ENCODE data around the gene MYCBPAP.

The MYCBPAP gene

GRCh38 chr17:50558941-50559614 is 50.8 kb downstream of the MYCBPAP start:
- no peak for DNase-seq

DNA sequence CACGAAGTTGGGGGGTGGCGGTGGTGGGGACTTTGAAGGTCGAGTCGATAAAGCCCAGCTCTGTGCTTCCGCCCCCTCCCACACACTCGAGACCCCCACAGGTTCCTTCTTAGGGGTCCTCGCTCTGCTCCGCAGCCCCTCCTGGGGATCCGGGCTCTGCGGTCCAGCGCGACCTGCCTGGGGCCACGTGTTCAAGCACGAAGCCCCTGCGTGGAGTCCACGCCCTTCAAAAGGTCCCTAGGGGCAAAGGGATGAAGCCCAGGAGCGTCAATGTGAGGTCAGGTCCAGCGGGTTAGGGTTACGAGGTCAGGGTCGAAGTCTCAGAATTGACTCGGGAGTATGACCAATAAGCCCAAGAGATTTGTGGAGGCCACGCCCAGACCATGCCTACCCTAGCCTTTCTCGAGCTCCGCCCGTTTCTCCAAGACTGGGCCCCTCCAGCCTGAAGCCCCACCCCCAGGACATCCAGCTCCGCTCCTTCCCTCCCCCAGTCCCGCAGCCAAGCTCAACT is 51.5 kb downstream of the MYCBPAP start:
- DNase-seq: no peak

DNA sequence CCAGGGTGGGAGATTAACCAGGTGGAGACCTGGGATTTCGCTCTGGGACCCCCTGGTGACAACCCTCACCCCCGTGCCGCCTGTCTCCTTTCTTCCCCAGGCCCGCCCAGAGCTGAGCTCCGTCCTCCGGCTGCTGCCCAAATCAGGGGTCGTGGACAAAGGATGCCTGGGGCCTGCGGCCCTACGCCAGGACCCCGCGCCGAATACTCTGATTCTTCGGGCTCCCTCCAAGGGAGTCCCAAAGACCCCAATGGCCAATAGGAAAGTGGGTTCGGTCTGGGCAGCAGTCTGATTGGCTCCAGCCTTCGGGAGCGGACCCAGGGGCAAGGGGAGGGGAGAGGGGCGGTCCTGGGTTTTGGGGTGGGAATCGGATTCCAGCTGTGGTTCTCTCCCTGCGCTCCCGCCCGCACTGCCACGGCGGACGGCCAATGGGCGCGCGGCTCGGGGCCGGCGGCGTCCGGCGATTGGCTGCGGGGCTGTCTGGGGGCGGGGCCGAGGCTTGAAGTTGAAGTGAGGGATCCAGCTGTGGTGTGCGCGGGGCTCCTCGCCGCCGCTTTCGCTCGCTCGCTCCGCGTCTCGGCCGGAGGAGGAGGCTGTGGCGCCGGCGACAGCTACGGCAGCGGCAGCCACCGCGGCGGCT is 52.1 kb downstream of the MYCBPAP start, which contains the start of gene CACNA1G:
CACNA1G (plus strand) TSS at position 531 of the 640 bp plus-strand sequence. CDS start 745 bp downstream, outside the sequence.
- DNase-seq: peak; percentile 83 to 86

DNA sequence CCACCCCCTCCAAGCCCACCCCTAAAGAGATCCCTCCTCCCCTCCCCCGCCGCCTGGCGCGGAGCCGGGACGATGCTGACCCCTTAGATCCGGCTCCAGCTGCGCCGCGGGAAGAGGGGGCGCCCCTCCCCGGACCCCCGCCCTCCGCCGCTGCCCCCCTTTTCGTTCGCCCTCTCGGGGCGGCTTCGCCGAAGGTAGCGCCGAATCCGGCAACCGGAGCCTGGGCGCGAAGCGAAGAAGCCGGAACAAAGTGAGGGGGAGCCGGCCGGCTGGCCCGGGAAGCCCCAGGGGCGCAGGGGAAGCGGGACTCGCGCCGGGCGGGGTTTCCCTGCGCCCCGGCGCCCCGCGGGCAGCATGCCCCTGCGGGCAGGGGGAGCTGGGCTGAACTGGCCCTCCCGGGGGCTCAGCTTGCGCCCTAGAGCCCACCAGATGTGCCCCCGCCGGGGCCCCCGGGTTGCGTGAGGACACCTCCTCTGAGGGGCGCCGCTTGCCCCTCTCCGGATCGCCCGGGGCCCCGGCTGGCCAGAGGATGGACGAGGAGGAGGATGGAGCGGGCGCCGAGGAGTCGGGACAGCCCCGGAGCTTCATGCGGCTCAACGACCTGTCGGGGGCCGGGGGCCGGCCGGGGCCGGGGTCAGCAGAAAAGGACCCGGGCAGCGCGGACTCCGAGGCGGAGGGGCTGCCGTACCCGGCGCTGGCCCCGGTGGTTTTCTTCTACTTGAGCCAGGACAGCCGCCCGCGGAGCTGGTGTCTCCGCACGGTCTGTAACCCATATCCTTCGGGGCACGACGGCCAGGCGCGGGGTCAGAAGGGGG is 52.9 kb downstream of the MYCBPAP start:
- no peak for DNase-seq

DNA sequence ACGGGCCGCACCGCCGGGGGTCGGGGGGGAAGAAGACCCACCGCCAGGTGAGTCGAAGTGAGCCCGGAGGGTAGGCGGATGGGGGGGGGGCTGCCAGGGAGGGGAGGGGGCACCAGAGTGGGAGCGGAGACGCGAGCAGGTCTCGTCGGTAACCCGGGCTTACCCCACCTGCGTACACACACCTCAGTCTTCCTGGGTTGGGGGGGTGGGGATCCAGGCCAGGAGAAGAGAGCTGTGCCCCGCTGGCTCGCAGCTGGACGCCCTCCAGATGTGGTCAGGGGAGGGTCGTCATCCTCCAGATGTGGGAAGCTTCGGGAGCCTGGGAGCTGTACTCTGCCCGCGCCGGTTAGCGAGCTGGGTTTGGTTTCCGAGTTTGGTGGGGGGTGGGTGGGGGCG is 53.5 kb downstream of the MYCBPAP start:
- no peak for DNase-seq

DNA sequence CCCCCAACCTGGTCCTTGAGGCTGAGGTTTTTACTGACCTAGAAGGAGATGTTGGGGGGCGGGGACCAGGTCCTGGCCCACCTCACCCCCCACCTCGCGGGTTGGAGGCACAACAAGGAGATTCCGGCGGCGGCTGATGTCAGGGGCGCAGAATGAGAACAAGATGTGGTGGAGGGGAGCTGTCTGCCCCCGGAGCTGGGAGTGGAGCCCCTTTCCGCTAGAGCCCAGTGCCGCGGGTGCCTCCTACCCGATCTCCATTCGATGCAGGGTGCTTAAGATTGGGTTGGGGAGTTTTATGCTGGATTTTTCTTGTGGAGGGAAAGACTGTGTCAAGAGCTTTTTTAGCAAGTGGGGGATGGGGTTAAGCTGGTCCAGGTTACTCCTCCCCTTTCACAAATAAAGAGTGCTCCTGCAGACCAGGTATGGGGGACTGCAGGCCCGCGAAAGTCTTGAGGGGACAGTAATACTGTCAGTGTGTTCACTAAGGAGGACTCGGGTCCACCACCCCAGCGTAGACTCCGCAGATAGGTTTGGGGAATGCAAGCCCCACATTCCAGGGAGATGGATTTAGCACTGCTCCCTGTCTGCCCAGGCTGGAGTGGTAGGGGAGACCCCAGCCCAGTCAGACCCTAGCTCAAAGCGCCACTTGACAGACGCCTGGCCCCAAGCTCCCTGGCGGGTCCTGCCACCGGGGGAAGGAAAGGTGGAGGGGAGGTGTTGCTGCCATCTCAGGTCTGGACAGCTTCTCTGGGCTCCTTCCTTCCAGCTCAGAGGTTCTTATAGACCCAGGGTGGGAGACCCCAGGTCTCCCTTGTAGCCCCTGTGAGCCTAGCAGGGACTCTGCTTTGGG is 54.2 kb downstream of the MYCBPAP start:
- DNase-seq: no peak

DNA sequence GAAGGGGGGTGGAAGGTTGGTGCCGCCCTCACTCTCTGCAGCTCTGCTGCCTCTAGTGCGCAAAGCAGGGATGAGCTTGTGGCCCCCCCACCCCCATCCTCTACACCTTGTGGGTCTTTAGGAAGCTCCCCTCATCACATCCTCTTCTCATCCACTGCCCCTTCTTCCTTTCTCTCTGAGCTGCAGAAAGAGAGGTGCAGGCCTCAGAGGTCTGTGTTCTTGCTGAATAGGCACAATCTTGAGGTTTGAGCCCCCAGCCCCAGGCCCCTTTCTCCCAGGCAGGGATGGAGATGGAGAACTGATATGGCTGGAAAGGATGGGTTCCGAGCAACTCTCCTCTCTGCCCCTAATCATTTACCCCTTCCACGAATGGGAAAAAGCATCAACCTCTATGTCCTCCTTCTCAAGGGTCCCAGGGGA is 54.9 kb downstream of the MYCBPAP start:
- no peak for DNase-seq

DNA sequence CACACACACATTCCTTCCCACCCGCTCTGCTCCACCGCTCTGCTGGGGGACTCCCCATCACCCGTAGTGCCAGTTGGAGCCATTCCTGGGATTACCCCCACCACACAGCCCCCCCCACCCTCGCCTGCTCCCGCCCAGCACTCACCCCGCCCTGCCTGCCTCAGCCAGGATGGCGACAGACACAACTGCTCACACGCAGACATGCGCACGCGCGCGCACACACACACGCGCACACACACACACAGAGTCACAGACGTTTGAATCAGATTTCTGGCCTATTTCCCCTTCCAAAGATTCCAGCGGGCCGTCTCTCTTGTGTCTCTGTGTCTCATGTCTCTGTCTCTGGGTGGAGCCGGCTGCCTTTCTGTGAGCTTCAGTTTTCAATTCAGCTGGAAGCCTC is 56.7 kb downstream of the MYCBPAP start:
- DNase-seq: no peak

- no peak for DNase-seq
Measured at GRCh38 chr17:50565402-50566350, 57.4 kb downstream of the MYCBPAP start.

DNA sequence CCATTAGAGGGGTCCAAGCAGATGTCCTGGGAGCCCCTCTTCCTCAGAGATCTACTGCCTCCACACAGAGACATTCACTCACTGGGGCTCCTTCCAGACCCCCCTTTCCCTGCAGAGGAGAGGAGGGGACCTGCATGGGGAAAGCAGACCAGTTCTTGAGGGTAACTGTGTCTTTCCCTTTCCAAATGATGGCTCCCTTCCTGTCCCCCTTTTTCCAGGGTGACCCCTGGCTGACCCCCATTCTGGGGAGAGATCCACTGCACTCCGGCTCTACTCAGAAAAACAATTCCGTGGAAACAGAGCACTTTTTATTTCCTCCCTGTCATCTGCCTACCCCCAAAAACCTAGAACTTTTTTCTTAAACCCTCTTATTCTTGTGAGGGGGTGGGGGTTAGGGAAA is 58.6 kb downstream of the MYCBPAP start:
- DNase-seq: no peak

DNA sequence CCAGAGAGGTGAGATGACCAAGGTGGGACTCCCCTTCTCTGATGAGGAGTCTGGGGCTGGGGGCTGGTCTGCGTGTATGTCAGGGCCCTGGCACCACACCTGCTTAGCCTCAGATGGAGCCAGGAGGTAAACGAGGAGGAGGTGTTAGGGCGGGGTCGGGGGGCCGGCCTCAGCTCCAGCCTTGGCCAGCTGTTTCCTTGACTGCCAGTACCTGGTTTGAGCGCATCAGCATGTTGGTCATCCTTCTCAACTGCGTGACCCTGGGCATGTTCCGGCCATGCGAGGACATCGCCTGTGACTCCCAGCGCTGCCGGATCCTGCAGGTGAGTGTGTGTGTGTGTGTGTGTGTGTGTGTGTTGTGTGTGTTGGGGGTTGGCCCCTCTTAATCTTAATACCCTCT is 60.4 kb downstream of the MYCBPAP start:
- no peak for DNase-seq

DNA sequence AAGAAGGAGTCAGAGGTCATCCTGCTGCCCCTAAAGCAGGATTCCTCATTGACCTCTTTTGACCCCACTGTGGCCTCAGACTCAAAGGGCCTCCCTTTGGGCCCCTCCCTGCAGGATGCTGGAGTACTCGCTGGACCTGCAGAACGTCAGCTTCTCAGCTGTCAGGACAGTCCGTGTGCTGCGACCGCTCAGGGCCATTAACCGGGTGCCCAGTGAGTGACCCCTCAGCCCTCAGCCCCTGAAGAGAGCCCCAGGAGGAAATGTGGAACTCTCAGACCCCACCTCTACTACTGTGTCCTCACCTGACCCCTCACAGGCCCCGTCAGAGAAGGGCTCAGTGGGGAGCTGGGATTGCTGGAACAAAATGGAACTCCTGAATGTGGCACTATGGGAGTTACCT is 61.4 kb downstream of the MYCBPAP start:
- DNase-seq: no peak

- DNase-seq: no peak
Measured at GRCh38 chr17:50570032-50570431, 61.8 kb downstream of the MYCBPAP start.

- no peak for DNase-seq
Measured at GRCh38 chr17:50570528-50570927, 62.3 kb downstream of the MYCBPAP start.

DNA sequence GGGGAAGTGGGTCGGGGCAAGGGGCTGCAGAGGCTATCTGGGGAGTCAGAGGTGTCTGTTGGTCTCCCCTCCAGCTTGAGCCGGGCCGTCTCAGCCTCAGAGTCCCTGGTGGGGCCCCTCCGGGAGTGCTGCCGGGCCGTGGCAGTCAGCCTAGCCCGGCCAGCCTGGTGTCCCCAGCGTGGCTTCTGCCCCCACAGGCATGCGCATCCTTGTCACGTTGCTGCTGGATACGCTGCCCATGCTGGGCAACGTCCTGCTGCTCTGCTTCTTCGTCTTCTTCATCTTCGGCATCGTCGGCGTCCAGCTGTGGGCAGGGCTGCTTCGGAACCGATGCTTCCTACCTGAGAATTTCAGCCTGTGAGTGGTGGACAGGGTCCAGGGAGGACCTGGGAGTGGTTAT is 63.4 kb downstream of the MYCBPAP start:
- no peak for DNase-seq

DNA sequence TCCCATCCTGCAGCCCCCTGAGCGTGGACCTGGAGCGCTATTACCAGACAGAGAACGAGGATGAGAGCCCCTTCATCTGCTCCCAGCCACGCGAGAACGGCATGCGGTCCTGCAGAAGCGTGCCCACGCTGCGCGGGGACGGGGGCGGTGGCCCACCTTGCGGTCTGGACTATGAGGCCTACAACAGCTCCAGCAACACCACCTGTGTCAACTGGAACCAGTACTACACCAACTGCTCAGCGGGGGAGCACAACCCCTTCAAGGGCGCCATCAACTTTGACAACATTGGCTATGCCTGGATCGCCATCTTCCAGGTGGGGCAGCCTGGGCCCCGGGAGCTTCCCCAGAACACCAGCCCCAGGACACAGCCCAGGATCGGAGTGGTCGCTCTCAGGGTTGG is 64.3 kb downstream of the MYCBPAP start:
- no peak for DNase-seq

- DNase-seq: no peak
Measured at GRCh38 chr17:50573866-50574611, 65.8 kb downstream of the MYCBPAP start.

GRCh38 chr17:50575581-50576210 is 67.5 kb downstream of the MYCBPAP start:
- no peak for DNase-seq

GRCh38 chr17:50576864-50577263 is 68.6 kb downstream of the MYCBPAP start:
- DNase-seq: no peak

GRCh38 chr17:50577451-50577954 is 69.3 kb downstream of the MYCBPAP start:
- no peak for DNase-seq

All from activated CD4-positive, alpha-beta T cell treated with anti-CD3 and anti-CD28 coated beads, Interleukin-2, amount 50 U/mL, for 4 hours (primary cell).